RWPE1 (cell line): ENCODE data around the gene DGKA.

ENCODE experiments used
- CTCF ChIA-PET: fragments of 350-600 bp; sonication (Branson Sonifier 250); formaldehyde crosslinking; extraction: SDS; loops from one replicate; lab custom pipeline; 2021; lab: Yijun Ruan, JAX
- POLR2A ChIA-PET: fragments of 400-600 bp; formaldehyde crosslinking; extraction: SDS; loops from one replicate; lab custom pipeline; 2020; ENCODE audit warnings: antibody characterized with exemption; ENCODE audit not compliant: low non-redundant PET; lab: Yijun Ruan, JAX
- DNase-seq: peaks from one replicate; pipeline ENCODE4 v3.0.0; 2012; ENCODE audit warnings: low spot score
- H3K27ac ChIP-seq: fragments of 450-650 bp; 2 replicates; pipeline ENCODE4 v1.5.1; 2017
- CTCF ChIP-seq: fragments of 450-650 bp; conservative IDR thresholded peaks from 2 replicates; pipeline ENCODE4 v1.5.1; 2017; ENCODE audit warnings: low read depth, mild to moderate bottlenecking

DGKA gene

GRCh38 chr12:55931317-55931779 is 386 bp downstream of the DGKA start:
- DNase-seq: no peak
- peak overlapping the region; percentile 99 for H3K27ac ChIP-seq
- ChIA-PET POLR2A (interaction anchor here (0.6 kb wide), 4 partner anchors 42 to 102 kb away, joined by 3 read pairs; partner anchors contain the start of genes DNAJC14 and RAB5B), CTCF (interaction anchor here (0.6 to 1.5 kb wide), 5 partner anchors 10 to 1666 kb away, joined by 3 to 6 read pairs (median 3); no protein-coding TSS in a partner anchor)
- no peak for TF ChIP-seq CTCF

- DNase-seq: no peak
- POLR2A ChIA-PET: interaction anchor here (0.6 kb wide), 4 partner anchors 42 to 103 kb away, joined by 3 read pairs; partner anchors contain the start of genes DNAJC14 and RAB5B
- H3K27ac ChIP-seq: peak overlapping the region; percentile 99
- TF ChIP-seq CTCF: no peak
- CTCF ChIA-PET: interaction anchor here (0.6 to 1.5 kb wide), 4 partner anchors 9 to 1667 kb away, joined by 3 to 6 read pairs (median 4); no protein-coding TSS in a partner anchor
These were observed 1.0 kb downstream of the DGKA start for GRCh38 chr12:55931780-55932550.

GRCh38 chr12:55932551-55932910 is 1.6 kb downstream of the DGKA start:
- H3K27ac ChIP-seq: peak overlapping the region; percentile 99
- POLR2A ChIA-PET: no interaction called here
- no peak for TF ChIP-seq CTCF
- CTCF ChIA-PET: interaction anchor here (1.5 to 1.9 kb wide), 2 partner anchors 8 to 24 kb away, joined by 6 read pairs; no protein-coding TSS in a partner anchor
- DNase-seq: no peak

GRCh38 chr12:55933169-55933798 is 2.3 kb downstream of the DGKA start:
- CTCF ChIA-PET: interaction anchor here (0.6 to 1.9 kb wide), 2 partner anchors 23 to 64 kb away, joined by 6 read pairs; partner anchors contain the start of gene SUOX
- TF ChIP-seq CTCF: no peak

GRCh38 chr12:55933799-55934742 is 3.1 kb downstream of the DGKA start:
- peak overlapping the region; percentile 99 for H3K27ac ChIP-seq
- ChIA-PET CTCF (interaction anchor here (0.6 to 1.9 kb wide), 2 partner anchors 9 to 22 kb away, joined by 3 to 6 read pairs; no protein-coding TSS in a partner anchor), POLR2A (no interaction called here)
- no peak for DNase-seq
- no peak for TF ChIP-seq CTCF

More at GRCh38 chr12:55933169-55933798, 2.3 kb downstream of the DGKA start:
- H3K27ac ChIP-seq: peak overlapping the region; percentile 99
- POLR2A ChIA-PET: no interaction called here
- peak; percentile 95 for DNase-seq
